ENCODE data around the gene AZIN2. TPM values are rescaled to one million over a fixed set of nuclear protein-coding genes. Genes with fewer than 3 reads are reported as not detected.

AZIN2 gene
- total RNA-seq, 1 experiment from 2014 or later, result 0.39 TPM

- no peak overlapping the region for H3K4me2 ChIP-seq (ENCODE audit: insufficient read depth, insufficient read length, low read length)
- H3K27ac ChIP-seq (ENCODE audit: insufficient read length, low read depth, low read length), result no peak overlapping the region
- Mint-ChIP-seq H3K27ac (no peak overlapping the region), H3K36me3 (ENCODE audit: insufficient read depth in 1 of 3, low read depth in 3 of 3) (peaks cover 0 to 8% (median 6%) of the 10 kb centered on the region in 3 experiments; a peak in 3 of 7 replicates), H3K27me3 (ENCODE audit: low read depth) (peaks cover 1% of the 10 kb centered on the region; the same call in 1 of the 2 replicates), H3K4me1 (peaks cover 30 to 39% of the 10 kb centered on the region in 2 experiments), H3K9me3 (no peaks in the 10 kb centered on the region), H3K4me3 (no peak overlapping the region; a peak in 1 of 5 replicates)
- no peak overlapping the region for H3K56ac ChIP-seq (ENCODE audit: insufficient read length, low read depth, low read length)
- H3K4me1 ChIP-seq (ENCODE audit: insufficient read depth, low read length), result peaks cover 9% of the 10 kb centered on the region; the same call in 1 of the 2 replicates
- no peaks in the 10 kb centered on the region for H3K79me2 ChIP-seq (ENCODE audit: insufficient read depth, low read length)
- no peak overlapping the region for H2BK20ac ChIP-seq (ENCODE audit: low read depth, low read length, poor library complexity, severe bottlenecking)
- H3K23ac ChIP-seq (ENCODE audit: insufficient read length, low read depth, low read length), result no peak overlapping the region
- no peak overlapping the region for H4K5ac ChIP-seq (ENCODE audit: insufficient read length, low read depth, low read length)
- no peaks in the 10 kb centered on the region for H3K9me3 ChIP-seq (ENCODE audit: control insufficient read depth, low read depth, low read length)
- no peak overlapping the region for H3K4ac ChIP-seq (ENCODE audit: low read depth, low read length)
- H3K23me2 ChIP-seq (ENCODE audit: insufficient read length, low read depth, low read length, poor library complexity, severe bottlenecking), result no peaks in the 10 kb centered on the region
- no CpG with 5 or more reads among the region's 3 CpGs for WGBS (ENCODE audit: extremely low coverage, insufficient read length, low lambda C conversion rate)
- H4K8ac ChIP-seq (replicated peaks; ENCODE audit: insufficient read length, low read depth, low read length), result no peak overlapping the region
- no peak overlapping the region for H2BK120ac ChIP-seq (ENCODE audit: low read depth, low read length, poor library complexity, severe bottlenecking)
- no peak for DNase-seq
- TF ChIP-seq, protein P1, sequence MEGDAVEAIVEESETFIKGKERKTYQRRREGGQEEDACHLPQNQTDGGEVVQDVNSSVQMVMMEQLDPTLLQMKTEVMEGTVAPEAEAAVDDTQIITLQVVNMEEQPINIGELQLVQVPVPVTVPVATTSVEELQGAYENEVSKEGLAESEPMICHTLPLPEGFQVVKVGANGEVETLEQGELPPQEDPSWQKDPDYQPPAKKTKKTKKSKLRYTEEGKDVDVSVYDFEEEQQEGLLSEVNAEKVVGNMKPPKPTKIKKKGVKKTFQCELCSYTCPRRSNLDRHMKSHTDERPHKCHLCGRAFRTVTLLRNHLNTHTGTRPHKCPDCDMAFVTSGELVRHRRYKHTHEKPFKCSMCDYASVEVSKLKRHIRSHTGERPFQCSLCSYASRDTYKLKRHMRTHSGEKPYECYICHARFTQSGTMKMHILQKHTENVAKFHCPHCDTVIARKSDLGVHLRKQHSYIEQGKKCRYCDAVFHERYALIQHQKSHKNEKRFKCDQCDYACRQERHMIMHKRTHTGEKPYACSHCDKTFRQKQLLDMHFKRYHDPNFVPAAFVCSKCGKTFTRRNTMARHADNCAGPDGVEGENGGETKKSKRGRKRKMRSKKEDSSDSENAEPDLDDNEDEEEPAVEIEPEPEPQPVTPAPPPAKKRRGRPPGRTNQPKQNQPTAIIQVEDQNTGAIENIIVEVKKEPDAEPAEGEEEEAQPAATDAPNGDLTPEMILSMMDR (conservative IDR thresholded peaks at IDR 0.05), result peak; percentile 73
- no peaks in the 10 kb centered on the region for H3K79me1 ChIP-seq (ENCODE audit: insufficient read depth, low read depth, low read length, poor library complexity, severe bottlenecking)
- no peak overlapping the region for H2AK5ac ChIP-seq (ENCODE audit: insufficient read length, low read length)
- H3K27me3 ChIP-seq (ENCODE audit: insufficient read depth, low read length), result no peaks in the 10 kb centered on the region
- no peak overlapping the region for H3K18ac ChIP-seq (ENCODE audit: insufficient read length, low read depth, low read length)
- no peak overlapping the region for H2AFZ ChIP-seq (ENCODE audit: low read length)
- H2BK5ac ChIP-seq (ENCODE audit: insufficient read length, low read length), result no peak overlapping the region
- H3K9ac ChIP-seq (ENCODE audit: extremely low read depth, insufficient read length, low read length), result no peak overlapping the region
- no peak overlapping the region for H3T11ph ChIP-seq (ENCODE audit: low read length)
- no peak overlapping the region for H3K14ac ChIP-seq (ENCODE audit: insufficient read depth, low read length)
- H4K20me1 ChIP-seq (ENCODE audit: control insufficient read depth, insufficient read depth, insufficient read length), result no peaks in the 10 kb centered on the region
- H2BK15ac ChIP-seq (ENCODE audit: low read depth, low read length), result no peak overlapping the region
- H2BK12ac ChIP-seq (ENCODE audit: insufficient read length, low read depth, low read length), result no peak overlapping the region
- H4K91ac ChIP-seq (ENCODE audit: insufficient read length, low read depth, low read length), result no peak overlapping the region
Measured at GRCh38 chr1:33147997-33148314, 67.0 kb downstream of the AZIN2 start.

All from H9 (cell line).